AG09319 (cell line): ENCODE results near the gene LRRC43.

Experiments used
- DNase-seq: peaks from one replicate; pipeline ENCODE4 v3.0.0-alpha.2; 2010; ENCODE audit warnings: low read depth; ENCODE audit errors: extremely low read depth
- TF ChIP-seq, protein P1 (sequence below): IDR thresholded peaks from 2 replicates; pipeline ENCODE4 v1.5.1; 2011; ENCODE audit warnings: low read depth, mild to moderate bottlenecking, inconsistent platforms, low read length, moderate library complexity

LRRC43 gene

DNA sequence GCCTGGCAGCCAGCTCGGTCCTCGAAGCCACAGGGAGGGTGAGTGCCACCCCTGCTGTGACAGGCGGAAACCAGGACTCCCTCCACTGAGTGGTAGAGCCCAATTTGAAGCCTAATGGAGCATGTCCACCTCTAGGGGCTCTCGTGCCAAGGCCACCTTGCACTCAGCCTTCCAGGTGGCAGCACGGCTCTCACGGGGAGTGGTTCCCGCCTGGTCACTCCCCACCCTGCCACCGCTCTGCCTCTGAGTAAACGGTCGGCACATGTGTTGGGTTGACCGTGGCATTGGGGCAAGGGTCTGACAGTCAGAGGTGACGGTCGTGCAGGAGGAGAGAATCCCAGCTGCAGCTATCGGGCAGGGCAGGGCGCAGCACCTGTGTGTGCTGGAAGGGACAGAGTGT lies 43.7 kb upstream of the LRRC43 start:
- DNase-seq = no peak
- TF ChIP-seq, protein P1, sequence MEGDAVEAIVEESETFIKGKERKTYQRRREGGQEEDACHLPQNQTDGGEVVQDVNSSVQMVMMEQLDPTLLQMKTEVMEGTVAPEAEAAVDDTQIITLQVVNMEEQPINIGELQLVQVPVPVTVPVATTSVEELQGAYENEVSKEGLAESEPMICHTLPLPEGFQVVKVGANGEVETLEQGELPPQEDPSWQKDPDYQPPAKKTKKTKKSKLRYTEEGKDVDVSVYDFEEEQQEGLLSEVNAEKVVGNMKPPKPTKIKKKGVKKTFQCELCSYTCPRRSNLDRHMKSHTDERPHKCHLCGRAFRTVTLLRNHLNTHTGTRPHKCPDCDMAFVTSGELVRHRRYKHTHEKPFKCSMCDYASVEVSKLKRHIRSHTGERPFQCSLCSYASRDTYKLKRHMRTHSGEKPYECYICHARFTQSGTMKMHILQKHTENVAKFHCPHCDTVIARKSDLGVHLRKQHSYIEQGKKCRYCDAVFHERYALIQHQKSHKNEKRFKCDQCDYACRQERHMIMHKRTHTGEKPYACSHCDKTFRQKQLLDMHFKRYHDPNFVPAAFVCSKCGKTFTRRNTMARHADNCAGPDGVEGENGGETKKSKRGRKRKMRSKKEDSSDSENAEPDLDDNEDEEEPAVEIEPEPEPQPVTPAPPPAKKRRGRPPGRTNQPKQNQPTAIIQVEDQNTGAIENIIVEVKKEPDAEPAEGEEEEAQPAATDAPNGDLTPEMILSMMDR = no peak

DNA sequence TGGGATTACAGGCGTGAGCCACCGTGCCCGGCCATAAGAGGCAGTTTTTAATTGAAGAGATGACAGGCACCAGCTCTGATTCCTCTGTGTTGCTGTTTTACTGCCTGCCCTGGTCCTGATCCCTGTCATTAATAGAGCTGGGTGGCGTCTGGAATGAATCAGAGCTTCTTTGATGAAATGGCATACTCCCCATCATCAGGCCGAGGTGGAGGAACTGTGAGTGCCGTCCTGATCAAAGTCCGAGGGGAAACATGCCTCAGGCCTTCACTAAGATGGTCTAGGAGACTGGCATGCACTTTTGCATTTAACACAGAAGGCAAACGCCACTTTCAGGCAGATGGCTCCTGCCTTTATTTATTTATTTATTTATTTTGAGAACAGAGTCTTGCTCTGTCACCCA lies 43.0 kb upstream of the LRRC43 start:
- DNase-seq = no peak
- TF ChIP-seq, protein P1 = no peak

DNA sequence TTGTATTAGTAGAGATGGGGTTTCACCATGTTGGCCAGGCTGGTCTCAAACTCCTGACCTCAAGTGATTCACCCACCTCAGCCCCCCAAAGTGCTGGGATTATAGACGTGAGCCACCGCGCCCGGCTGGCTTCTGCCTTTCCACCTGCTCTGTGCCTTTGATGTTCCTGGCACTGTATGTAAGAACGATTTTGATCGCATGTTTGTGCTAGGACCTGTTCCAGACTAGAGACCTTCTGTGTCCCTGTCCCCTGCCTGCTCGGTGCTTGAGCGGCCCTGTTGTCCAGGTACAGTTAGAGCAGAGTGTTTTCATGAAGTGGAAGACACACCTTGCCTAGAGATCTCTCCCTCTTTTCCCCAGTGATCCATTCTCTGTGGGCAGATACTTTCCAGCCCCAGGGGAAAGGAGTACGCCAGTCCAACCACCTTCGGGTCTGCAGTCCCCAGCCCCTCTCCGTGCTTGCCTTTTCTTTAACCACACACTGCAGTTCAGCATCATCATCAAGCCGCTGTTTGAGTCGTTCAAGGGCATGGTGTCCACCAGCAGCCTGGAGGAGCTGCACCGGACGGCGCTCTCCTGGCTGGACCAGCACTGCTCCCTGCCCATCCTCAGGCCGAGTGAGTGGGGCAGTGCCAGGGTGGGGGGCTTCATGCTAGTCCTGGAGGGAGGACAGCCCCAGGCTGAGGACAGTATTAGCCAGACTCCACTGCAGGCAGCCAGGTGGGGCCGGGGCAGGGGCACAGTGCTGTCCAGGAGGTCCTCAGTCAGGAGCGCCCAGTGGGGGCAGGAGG lies 42.3 kb upstream of the LRRC43 start:
- TF ChIP-seq, protein P1 = no peak
- no peak for DNase-seq

DNA sequence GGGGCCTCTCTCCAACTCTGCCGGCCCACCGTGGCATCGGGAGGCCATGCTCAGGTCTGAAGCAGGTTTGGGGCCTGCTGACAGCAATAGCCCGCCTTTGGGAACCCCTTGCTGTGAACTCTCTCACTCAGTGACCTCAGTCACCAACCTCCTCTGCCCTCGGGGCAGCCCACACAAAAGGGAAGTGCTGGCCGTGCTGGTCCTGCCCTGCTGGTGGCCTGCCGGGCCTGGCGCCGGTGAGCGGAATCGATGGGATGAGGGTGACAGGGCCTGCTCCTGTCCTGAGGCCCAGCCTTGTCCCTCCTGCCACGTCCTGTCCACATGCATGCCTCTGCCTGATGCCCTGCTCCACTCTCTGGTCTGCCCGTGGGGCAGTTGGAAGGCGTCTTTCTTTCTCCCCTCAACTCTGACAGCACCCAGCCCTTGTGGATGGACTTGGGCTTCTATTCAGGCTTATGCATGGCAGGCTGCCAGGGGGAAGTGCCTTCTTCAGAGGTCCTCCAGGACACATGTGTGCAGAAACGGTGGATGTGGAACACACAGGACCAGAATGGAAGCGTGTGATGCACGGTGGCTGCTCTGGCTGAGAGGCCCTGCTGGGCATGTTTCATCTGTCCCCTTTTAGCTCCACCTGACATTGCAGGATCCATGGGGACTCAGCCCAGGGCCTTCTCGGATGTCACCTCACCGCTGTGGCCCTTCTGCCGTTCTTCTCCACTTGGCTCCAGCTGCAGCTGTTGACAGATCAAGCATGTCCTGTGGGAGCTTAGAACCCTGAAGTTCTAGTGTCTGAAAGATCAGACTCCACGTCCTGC lies 40.8 kb upstream of the LRRC43 start:
- no peak for DNase-seq
- TF ChIP-seq, protein P1 = no peak

DNA sequence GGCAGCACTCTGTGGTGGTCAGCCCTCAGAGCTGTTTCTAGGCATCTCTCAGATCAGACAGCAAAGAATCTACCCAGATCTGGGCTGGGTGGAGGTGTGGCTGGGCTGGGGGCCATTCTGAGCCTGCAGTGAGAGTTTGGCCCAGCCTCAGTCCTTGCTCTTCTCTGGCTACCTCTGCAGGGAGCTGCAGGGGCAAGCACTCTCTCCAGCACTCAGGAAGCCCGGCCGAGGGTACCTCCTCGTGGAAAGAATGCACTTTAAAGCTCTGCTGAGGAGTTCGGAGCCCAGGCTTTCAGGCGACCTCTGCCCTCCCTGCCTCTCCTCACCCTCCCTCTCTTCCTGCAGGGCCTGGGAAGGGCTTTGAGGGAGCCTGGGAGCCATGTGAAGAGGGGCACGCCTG lies 40.1 kb upstream of the LRRC43 start:
- TF ChIP-seq, protein P1 = no peak
- DNase-seq = no peak

DNA sequence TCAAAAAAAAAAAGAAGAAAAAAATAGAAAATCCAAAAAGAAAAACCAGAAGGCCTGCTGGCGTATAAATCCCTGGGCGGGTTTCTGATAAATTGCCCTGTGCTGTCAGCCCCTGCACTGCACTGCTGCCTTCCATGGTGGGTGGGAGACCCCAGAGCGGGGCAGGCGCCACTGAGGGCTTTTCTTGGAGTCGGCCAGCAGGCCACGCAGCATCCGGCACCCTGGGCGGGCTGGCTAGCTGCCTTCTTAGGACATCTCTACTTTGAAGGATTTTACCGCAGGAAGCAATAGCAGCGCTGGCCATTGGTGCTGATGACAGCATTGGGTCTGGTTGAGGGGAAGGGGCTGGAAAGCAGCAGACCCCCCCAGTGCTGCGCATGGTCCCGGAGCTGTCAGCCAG lies 38.0 kb upstream of the LRRC43 start:
- TF ChIP-seq, protein P1 = no peak
- DNase-seq = no peak
